Measurements from ENCODE around the gene CRY2.

DNA sequence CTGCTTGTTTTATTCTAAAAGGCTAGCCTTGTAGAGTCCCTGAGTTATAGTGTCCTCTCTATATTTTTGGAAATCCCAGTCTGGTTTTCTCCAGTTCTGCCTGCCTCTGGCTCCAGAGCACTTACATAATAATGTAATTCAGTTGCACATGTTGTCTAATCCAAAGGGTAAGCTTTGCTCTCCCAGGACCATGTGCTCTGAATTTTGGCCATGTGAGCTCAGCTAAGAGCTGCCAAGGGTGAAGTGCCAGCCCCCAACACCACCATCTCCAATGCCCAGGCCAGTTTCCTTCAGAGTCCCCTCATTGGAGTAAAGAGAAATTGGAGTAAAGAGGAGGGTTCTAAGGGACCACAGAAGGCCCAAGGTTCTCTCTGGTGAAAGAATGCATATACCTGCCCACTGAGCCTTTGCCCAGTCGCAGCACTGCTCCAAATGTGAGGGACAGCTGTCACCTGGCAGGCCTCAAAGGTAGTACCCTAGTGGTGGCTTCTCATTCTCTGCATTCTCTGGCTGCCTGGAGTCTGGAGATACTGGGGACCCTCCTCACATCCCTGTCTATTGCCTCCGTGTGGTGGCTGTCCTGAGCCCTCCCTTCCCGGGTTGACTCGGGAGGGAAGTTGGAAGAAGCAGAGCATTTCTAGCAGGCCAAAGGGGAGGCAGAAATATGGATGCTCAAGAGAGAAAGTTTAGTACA, 4.9 kb downstream of the CRY2 start:
- TF ChIP-seq CTCF (CRISPR knock-in tag; IDR thresholded peaks at IDR 0.05) (no peak), KLF9 (CRISPR knock-in tag; IDR thresholded peaks at IDR 0.05; ENCODE audit: low read depth) (no peak), ZNF331 (CRISPR knock-in tag; IDR thresholded peaks at IDR 0.05) (no peak), RXRA (CRISPR knock-in tag; IDR thresholded peaks at IDR 0.05) (no peak), SALL1 (CRISPR knock-in tag; IDR thresholded peaks at IDR 0.05) (no peak), TAF1 (CRISPR knock-in tag; IDR thresholded peaks at IDR 0.05) (no peak), RORA (CRISPR knock-in tag; IDR thresholded peaks at IDR 0.05) (no peak), FOSL2 (CRISPR knock-in tag; IDR thresholded peaks at IDR 0.05) (no peak), ZBTB49 (CRISPR knock-in tag; IDR thresholded peaks at IDR 0.05; ENCODE audit: borderline replicate concordance) (no peak), ZNF224 (CRISPR knock-in tag; IDR thresholded peaks at IDR 0.05) (no peak), SP1 (IDR thresholded peaks at IDR 0.05) (no peak), SP1 (CRISPR knock-in tag; IDR thresholded peaks at IDR 0.05) (no peak), POLR2AphosphoS5 (IDR thresholded peaks at IDR 0.05; ENCODE audit: low read depth, low read length) (no peak), GATAD1 (CRISPR knock-in tag; IDR thresholded peaks at IDR 0.05) (no peak)
- TF ChIP-seq, protein P1, sequence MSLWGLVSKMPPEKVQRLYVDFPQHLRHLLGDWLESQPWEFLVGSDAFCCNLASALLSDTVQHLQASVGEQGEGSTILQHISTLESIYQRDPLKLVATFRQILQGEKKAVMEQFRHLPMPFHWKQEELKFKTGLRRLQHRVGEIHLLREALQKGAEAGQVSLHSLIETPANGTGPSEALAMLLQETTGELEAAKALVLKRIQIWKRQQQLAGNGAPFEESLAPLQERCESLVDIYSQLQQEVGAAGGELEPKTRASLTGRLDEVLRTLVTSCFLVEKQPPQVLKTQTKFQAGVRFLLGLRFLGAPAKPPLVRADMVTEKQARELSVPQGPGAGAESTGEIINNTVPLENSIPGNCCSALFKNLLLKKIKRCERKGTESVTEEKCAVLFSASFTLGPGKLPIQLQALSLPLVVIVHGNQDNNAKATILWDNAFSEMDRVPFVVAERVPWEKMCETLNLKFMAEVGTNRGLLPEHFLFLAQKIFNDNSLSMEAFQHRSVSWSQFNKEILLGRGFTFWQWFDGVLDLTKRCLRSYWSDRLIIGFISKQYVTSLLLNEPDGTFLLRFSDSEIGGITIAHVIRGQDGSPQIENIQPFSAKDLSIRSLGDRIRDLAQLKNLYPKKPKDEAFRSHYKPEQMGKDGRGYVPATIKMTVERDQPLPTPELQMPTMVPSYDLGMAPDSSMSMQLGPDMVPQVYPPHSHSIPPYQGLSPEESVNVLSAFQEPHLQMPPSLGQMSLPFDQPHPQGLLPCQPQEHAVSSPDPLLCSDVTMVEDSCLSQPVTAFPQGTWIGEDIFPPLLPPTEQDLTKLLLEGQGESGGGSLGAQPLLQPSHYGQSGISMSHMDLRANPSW (CRISPR knock-in tag; IDR thresholded peaks at IDR 0.05; ENCODE audit: borderline replicate concordance), result no peak

Measured in HepG2 (cell line).